HEK293T (cell line): ENCODE measurements around the gene FSTL4.
A peak's percentile ranks its signal among the peaks of the same experiment; 100 is the strongest.

Source experiments
- CTCF ChIA-PET: fragments of 350-600 bp; formaldehyde crosslinking; extraction: SDS; loops from one replicate; lab custom pipeline; 2021; ENCODE audit warnings: antibody characterized with exemption, inconsistent platforms; lab: Yijun Ruan, JAX
- POLR2A ChIA-PET: fragments of 350-600 bp; formaldehyde crosslinking; extraction: SDS; loops from one replicate; lab custom pipeline; 2020; ENCODE audit warnings: antibody characterized with exemption, inconsistent platforms; lab: Yijun Ruan, JAX
- DNase-seq: peaks from one replicate; pipeline ENCODE4 v3.0.0; 2012; ENCODE audit warnings: mixed read lengths; ENCODE audit errors: extremely low spot score
- ARNT ChIP-seq: fragments of 450-650 bp; IDR thresholded peaks from 2 replicates; pipeline ENCODE4 v1.6.1; 2017; ENCODE audit warnings: mild to moderate bottlenecking
- BHLHE40 ChIP-seq: fragments of 450-650 bp; IDR thresholded peaks from 2 replicates; pipeline ENCODE4 v1.6.1; 2016; ENCODE audit warnings: mild to moderate bottlenecking, moderate library complexity, borderline replicate concordance
- CTBP1 ChIP-seq: fragments of 450-650 bp; IDR thresholded peaks from 2 replicates; pipeline ENCODE4 v1.6.1; 2016; ENCODE audit warnings: borderline replicate concordance
- ELF4 ChIP-seq: fragments of 450-650 bp; IDR thresholded peaks from 2 replicates; pipeline ENCODE4 v1.6.1; 2017; ENCODE audit warnings: antibody characterized with exemption
- FOXA1 ChIP-seq: fragments of 450-650 bp; IDR thresholded peaks from 2 replicates; pipeline ENCODE4 v1.6.1; 2016; ENCODE audit warnings: mild to moderate bottlenecking
- FOXK2 ChIP-seq: fragments of 450-650 bp; IDR thresholded peaks from 2 replicates; pipeline ENCODE4 v1.6.1; 2016; ENCODE audit warnings: mild to moderate bottlenecking
- FOXM1 ChIP-seq: fragments of 450-650 bp; IDR thresholded peaks from 2 replicates; pipeline ENCODE4 v1.6.1; 2017; ENCODE audit warnings: mild to moderate bottlenecking, borderline replicate concordance
- HDGF ChIP-seq: fragments of 450-650 bp; IDR thresholded peaks from 2 replicates; pipeline ENCODE4 v1.6.1; 2017; ENCODE audit warnings: antibody characterized with exemption, borderline replicate concordance
- L3MBTL2 ChIP-seq: fragments of 450-650 bp; conservative IDR thresholded peaks from 2 replicates; pipeline ENCODE4 v1.6.1; 2016; ENCODE audit warnings: mild to moderate bottlenecking
- LEF1 ChIP-seq: fragments of 450-650 bp; IDR thresholded peaks from 2 replicates; pipeline ENCODE4 v1.6.1; 2017; ENCODE audit warnings: mild to moderate bottlenecking, borderline replicate concordance
- NFRKB ChIP-seq: fragments of 450-650 bp; IDR thresholded peaks from 2 replicates; pipeline ENCODE4 v1.6.1; 2016; ENCODE audit warnings: mild to moderate bottlenecking, moderate library complexity
- SP1 ChIP-seq: fragments of 450-650 bp; IDR thresholded peaks from 2 replicates; pipeline ENCODE4 v1.6.1; 2017
- SUZ12 ChIP-seq: fragments of 450-650 bp; IDR thresholded peaks from 2 replicates; pipeline ENCODE4 v1.6.1; 2016; ENCODE audit warnings: mild to moderate bottlenecking
- TARDBP ChIP-seq: fragments of 450-650 bp; IDR thresholded peaks from 2 replicates; pipeline ENCODE4 v1.6.1; 2016
- ZNF384 ChIP-seq: fragments of 450-650 bp; IDR thresholded peaks from 2 replicates; pipeline ENCODE4 v1.6.1; 2016
- TF ChIP-seq, protein P1 (sequence below): fragments of 450-650 bp; IDR thresholded peaks from 2 replicates; pipeline ENCODE4 v1.6.1; 2016

Gene FSTL4

GRCh38 chr5:133284306-133284705, 328.0 kb downstream of the FSTL4 start:
- TF ChIP-seq NFRKB (no peak), L3MBTL2 (no peak), FOXM1 (no peak)
- CTCF ChIA-PET: no interaction called here
- no peak for DNase-seq
- POLR2A ChIA-PET: no interaction called here

DNA sequence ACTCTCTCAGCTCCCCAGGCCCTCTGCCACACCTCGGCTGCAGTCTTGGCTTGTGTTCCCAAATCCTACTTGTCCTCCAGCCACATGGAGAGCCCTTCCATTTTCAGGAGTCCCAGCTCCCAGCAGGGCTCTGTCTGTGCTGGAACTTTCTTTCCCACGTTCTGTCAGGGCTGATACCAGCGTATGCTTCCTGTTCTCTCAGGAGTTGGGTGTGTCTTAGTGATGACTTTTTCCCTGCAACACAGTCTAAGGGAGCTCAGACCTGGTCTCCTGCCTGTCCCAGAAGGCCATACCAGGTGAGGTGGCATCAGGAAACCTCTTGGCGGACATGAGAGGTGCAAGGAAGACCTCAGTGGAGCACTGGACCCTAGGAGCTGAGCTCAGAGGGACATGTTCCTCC, 334.0 kb downstream of the FSTL4 start:
- ChIA-PET POLR2A (no interaction called here), CTCF (interaction anchor here (0.9 to 1.0 kb wide), 2 partner anchors 9 to 13 kb away, joined by 3 to 4 read pairs; no protein-coding TSS in a partner anchor)

GRCh38 chr5:133277744-133278143, 334.6 kb downstream of the FSTL4 start:
- CTCF ChIA-PET: interaction anchor here (0.6 to 1.0 kb wide), 4 partner anchors 9 to 38 kb away, joined by 3 to 4 read pairs (median 3); no protein-coding TSS in a partner anchor
- POLR2A ChIA-PET: no interaction called here
- DNase-seq: no peak
- TF ChIP-seq LEF1: no peak
- no peak for TF ChIP-seq ARNT
- TF ChIP-seq SP1: no peak
- no peak for TF ChIP-seq L3MBTL2
- TF ChIP-seq FOXM1: no peak
- no peak for TF ChIP-seq HDGF
- TF ChIP-seq BHLHE40: no peak
- TF ChIP-seq, protein P1, sequence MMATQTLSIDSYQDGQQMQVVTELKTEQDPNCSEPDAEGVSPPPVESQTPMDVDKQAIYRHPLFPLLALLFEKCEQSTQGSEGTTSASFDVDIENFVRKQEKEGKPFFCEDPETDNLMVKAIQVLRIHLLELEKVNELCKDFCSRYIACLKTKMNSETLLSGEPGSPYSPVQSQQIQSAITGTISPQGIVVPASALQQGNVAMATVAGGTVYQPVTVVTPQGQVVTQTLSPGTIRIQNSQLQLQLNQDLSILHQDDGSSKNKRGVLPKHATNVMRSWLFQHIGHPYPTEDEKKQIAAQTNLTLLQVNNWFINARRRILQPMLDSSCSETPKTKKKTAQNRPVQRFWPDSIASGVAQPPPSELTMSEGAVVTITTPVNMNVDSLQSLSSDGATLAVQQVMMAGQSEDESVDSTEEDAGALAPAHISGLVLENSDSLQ: no peak
- TF ChIP-seq NFRKB: no peak
- no peak for TF ChIP-seq CTBP1
- no peak for TF ChIP-seq FOXA1
- TF ChIP-seq TARDBP: no peak
- no peak for TF ChIP-seq SUZ12
- no peak for TF ChIP-seq ZNF384
- TF ChIP-seq ELF4: no peak
- TF ChIP-seq FOXK2: no peak

More for the DNA sequence above, 334.0 kb downstream of the FSTL4 start:
- no peak for TF ChIP-seq ELF4
- TF ChIP-seq SUZ12: no peak
- TF ChIP-seq BHLHE40: no peak
- TF ChIP-seq L3MBTL2: no peak
- no peak for TF ChIP-seq CTBP1
- no peak for TF ChIP-seq FOXK2
- TF ChIP-seq LEF1: no peak
- DNase-seq: no peak

DNA sequence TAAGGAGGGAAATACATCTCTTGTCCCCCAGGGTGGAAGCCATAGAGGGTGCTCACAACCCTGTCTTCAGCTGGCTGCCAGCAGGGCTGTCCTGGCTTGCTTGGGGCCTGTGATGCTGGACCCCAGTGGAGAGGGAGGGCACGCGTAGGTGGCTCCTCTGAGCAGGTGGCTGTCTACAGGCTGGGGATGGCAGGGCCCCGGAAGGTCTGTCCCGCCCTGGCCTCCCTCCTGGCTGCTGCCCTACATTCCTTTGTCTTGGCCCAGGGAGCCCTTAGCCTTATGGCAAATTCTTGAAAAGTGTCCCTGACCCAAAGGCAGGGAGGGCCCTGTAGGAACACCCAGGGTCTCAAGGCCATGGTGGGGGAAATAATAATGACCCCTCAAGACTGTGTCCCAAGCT, 336.2 kb downstream of the FSTL4 start:
- ChIA-PET POLR2A (no interaction called here), CTCF (interaction anchor here (1.6 kb wide), 1 partner anchor 720 kb away, joined by 3 read pairs; no protein-coding TSS in a partner anchor)

DNA sequence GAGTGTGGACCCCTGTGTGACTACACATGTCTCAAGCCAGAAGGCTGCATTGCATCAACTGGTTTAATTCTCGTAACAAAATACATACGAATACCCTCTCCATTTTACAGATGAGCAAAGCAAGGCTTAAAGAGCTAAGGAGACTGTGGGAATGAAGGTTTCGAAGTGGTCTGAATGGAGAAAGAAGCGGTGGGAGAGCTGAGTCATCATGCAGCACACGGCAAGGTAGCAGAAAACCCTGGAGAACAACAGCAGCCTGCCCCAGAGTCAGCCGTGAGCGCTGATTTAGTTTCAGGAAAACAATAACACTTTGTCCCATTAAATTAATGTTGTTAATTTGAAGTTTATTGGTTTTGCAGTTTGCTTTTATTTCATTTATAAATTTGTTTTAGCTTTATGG, 336.7 kb downstream of the FSTL4 start:
- POLR2A ChIA-PET: no interaction called here
- CTCF ChIA-PET: interaction anchor here (1.6 kb wide), 1 partner anchor 721 kb away, joined by 3 read pairs; no protein-coding TSS in a partner anchor
- no peak for DNase-seq
- TF ChIP-seq FOXM1: no peak
- TF ChIP-seq SUZ12: no peak
- TF ChIP-seq NFRKB: no peak
- no peak for TF ChIP-seq FOXA1
- TF ChIP-seq CTBP1: no peak

More for the DNA sequence above, 336.2 kb downstream of the FSTL4 start:
- no peak for TF ChIP-seq FOXA1
- no peak for TF ChIP-seq TARDBP
- no peak for TF ChIP-seq LEF1
- no peak for TF ChIP-seq ZNF384
- no peak for TF ChIP-seq SP1
- TF ChIP-seq BHLHE40: no peak
- no peak for TF ChIP-seq ARNT
- no peak for TF ChIP-seq ELF4
- TF ChIP-seq, protein P1: no peak
- TF ChIP-seq SUZ12: no peak
- no peak for TF ChIP-seq FOXM1
- no peak for TF ChIP-seq L3MBTL2
- TF ChIP-seq HDGF: no peak
- DNase-seq: no peak

DNA sequence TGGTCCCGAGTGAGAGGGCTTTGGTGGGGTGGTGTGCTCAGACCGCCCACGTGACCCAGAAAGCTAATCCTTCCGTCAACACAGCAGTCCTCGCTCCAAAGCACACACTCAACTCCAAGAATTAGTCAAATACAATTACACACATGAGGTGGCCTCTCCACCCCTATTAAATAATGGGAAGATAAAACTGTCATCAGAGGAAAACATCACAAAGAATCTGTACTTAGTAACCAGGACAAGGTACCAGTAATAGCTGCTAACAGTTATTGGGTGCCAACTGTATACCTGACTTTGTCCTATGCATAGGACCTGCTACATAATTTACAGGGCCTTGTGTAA, 337.8 kb downstream of the FSTL4 start:
- TF ChIP-seq CTBP1 (no peak), HDGF (no peak), TARDBP (no peak), BHLHE40 (no peak), FOXK2 (no peak), FOXM1 (no peak), ARNT (no peak), L3MBTL2 (no peak), SUZ12 (no peak), ZNF384 (no peak), SP1 (no peak), LEF1 (no peak), NFRKB (no peak), FOXA1 (no peak), ELF4 (no peak)
- TF ChIP-seq, protein P1: no peak
- POLR2A ChIA-PET: interaction anchor here (1.2 kb wide), 1 partner anchor 69 kb away, joined by 4 read pairs; no protein-coding TSS in a partner anchor
- CTCF ChIA-PET: interaction anchor here (0.5 to 1.6 kb wide), 3 partner anchors 11 to 929 kb away, joined by 3 to 5 read pairs (median 4); no protein-coding TSS in a partner anchor
- DNase-seq: peak; percentile 44
